HG03575 (cell line): ENCODE results near the gene GPC1.

Experiments used
- ATAC-seq: cut with Tn5 transposase; IDR thresholded peaks from one replicate; pipeline ENCODE4 v1.9.1; 2021; ENCODE audit not compliant: unreplicated experiment, insufficient number of reproducible peaks, low FRiP score; ENCODE audit errors: extremely low read depth

Gene GPC1

GRCh38 chr2:240461471-240462072, 26.1 kb downstream of the GPC1 start:
- ATAC-seq: no peak

DNA sequence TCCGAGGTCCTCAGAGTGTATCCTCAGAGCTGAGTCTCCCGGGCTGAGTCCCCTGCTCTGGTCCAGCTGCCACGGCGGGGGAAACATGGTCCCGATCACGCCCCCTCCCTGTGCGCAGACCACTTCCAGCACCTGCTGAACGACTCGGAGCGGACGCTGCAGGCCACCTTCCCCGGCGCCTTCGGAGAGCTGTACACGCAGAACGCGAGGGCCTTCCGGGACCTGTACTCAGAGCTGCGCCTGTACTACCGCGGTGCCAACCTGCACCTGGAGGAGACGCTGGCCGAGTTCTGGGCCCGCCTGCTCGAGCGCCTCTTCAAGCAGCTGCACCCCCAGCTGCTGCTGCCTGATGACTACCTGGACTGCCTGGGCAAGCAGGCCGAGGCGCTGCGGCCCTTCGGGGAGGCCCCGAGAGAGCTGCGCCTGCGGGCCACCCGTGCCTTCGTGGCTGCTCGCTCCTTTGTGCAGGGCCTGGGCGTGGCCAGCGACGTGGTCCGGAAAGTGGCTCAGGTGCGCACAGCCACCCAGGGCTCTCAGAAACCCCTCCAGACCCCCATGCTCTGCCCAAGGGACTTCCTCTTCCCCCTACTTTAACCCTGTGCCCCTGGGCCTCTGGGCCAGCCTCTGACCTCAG, 26.7 kb downstream of the GPC1 start:
- no peak for ATAC-seq

GRCh38 chr2:240462707-240463273, 27.3 kb downstream of the GPC1 start:
- no peak for ATAC-seq

- no peak for ATAC-seq
Measured at GRCh38 chr2:240463274-240463865, 27.9 kb downstream of the GPC1 start.

GRCh38 chr2:240463866-240464481, 28.5 kb downstream of the GPC1 start:
- ATAC-seq: no peak

DNA sequence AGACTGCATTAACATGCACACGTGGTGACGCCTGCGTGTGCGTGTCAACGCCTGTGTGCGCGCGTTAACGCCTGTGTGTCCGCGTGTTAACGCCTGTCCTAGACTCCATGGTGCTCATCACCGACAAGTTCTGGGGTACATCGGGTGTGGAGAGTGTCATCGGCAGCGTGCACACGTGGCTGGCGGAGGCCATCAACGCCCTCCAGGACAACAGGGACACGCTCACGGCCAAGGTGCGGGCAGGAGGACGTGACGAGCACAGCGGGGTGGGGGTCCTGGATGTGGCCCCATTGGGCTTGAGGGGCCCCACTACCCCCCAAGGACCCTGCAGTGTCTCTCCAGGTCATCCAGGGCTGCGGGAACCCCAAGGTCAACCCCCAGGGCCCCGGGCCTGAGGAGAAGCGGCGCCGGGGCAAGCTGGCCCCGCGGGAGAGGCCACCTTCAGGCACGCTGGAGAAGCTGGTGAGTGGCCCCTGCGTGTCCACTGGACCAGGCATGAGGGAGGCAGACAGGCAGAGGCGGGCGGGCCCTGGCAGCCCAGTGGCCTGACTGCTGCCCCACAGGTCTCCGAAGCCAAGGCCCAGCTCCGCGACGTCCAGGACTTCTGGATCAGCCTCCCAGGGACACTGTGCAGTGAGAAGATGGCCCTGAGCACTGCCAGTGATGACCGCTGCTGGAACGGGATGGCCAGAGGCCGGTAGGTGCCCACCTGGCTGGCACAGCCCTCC, 29.2 kb downstream of the GPC1 start:
- no peak for ATAC-seq

GRCh38 chr2:240465268-240465764, 29.9 kb downstream of the GPC1 start:
- ATAC-seq: no peak

DNA sequence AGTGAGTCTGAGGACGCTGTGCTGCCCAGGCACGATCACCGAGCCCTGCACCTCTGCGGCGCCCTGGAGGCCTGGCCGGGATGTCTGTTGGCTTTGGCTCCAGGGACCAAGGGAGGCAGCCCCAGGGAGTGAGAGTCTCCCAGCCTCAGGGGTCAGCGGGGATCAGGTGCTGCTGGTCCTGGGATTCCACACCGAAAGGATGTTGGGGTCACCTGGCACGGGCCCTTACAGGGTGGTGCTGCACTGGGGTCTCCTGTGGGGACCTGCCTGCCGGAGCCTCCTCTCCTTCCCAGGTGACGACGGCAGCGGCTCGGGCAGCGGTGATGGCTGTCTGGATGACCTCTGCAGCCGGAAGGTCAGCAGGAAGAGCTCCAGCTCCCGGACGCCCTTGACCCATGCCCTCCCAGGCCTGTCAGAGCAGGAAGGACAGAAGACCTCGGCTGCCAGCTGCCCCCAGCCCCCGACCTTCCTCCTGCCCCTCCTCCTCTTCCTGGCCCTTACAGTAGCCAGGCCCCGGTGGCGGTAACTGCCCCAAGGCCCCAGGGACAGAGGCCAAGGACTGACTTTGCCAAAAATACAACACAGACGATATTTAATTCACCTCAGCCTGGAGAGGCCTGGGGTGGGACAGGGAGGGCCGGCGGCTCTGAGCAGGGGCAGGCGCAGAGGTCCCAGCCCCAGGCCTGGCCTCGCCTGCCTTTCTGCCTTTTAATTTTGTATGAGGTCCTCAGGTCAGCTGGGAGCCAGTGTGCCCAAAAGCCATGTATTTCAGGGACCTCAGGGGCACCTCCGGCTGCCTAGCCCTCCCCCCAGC, 30.5 kb downstream of the GPC1 start:
- no peak for ATAC-seq

- ATAC-seq: no peak
Measured at GRCh38 chr2:240466579-240467148, 31.2 kb downstream of the GPC1 start.

GRCh38 chr2:240467149-240467642, 31.7 kb downstream of the GPC1 start:
- ATAC-seq: no peak

DNA sequence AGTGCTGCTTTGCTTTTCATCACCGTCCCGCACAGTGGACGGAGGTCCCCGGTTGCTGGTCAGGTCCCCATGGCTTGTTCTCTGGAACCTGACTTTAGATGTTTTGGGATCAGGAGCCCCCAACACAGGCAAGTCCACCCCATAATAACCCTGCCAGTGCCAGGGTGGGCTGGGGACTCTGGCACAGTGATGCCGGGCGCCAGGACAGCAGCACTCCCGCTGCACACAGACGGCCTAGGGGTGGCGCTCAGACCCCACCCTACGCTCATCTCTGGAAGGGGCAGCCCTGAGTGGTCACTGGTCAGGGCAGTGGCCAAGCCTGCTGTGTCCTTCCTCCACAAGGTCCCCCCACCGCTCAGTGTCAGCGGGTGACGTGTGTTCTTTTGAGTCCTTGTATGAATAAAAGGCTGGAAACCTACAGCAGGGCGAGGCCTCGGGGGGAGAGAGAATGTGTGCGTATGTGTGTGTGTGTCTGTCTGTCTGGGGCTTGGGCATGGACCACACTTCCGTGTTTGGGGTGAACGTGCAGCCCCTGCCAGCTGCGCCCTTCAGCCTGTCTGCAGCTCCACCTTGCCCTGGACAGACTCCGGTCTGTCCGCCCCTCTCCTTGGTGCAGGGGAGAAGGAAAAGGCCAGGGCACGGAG, 32.3 kb downstream of the GPC1 start:
- ATAC-seq: no peak

DNA sequence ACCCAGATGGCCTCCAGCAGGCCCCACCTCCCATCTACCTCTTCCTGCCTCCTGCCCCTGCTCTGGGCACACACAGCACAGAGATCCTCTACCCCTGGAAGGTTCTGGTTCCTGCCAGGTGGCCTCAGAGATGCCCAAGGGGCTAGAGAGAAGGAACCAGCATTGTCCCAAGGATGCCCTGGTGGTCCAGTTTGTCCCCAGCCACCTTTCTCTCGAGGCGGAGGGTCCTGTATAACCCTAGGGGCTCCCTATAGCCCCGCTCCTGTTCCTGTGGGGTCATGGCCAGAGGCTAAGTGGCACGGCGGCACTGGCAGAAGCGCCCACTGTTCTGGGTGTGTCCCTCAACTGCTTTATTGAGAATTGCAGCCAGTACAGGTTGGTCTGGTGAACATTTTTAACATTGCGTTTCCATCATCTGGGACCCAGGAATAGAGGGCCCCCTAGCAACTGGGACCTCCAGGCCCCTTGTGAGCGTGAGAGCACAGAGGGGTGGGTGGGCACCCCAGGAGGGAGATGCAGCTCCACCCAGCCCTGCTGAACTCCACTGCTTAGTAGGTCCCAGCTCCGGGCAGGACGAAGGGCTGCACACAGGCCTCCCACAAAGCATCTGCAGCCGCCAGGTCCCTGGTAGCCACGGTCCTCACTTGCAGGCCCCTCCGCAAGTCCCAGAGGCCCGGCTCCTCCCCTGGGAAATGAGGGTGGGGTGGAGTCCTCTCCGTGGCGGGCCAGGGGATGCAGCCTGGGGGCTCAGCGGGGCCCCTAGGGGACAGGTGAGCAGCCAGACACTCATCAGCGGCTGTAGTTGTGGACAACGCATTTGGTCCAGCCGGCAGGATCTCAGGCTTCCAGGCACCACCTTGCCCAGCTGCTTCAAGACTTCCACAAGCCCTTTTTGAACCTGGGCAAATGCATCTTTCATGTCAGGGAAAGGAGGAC, 33.1 kb downstream of the GPC1 start:
- ATAC-seq: no peak

GRCh38 chr2:240469239-240469636, 33.8 kb downstream of the GPC1 start:
- no peak for ATAC-seq

GRCh38 chr2:240469740-240470139, 34.3 kb downstream of the GPC1 start:
- ATAC-seq: no peak

DNA sequence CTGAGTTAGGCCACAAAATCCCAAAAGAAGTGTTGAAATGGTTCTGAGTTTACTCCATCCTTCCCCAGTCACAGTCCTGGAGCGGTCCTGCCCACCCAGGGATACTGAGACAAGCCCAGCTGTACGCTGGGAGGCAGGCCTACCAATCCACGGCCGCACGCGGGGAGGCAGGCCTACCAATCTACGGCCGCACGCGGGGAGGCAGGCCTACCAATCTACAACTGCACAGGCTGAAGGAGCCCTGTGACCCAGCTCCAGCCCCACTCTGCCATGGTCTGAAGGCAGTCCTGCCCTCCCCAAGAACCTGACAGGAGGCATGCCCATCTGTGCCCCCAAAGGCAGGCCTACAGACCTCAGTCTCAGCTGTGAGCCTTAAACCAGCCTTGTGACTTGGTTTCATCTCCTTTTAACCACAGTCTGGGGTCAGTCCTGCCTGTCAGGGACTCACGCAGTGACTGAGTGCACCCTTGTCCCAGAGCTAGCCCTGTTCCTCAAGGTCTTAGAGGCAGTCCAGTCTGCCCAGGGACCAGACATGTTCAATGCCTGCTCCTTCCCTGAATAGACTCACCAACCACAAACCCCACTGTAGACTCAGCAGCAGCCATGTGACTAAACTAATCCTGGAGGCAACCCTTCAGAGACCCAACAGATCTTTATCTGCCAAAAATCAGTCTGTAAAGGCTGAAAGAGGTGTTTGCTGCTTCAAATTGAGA, 36.8 kb downstream of the GPC1 start:
- no peak for ATAC-seq

DNA sequence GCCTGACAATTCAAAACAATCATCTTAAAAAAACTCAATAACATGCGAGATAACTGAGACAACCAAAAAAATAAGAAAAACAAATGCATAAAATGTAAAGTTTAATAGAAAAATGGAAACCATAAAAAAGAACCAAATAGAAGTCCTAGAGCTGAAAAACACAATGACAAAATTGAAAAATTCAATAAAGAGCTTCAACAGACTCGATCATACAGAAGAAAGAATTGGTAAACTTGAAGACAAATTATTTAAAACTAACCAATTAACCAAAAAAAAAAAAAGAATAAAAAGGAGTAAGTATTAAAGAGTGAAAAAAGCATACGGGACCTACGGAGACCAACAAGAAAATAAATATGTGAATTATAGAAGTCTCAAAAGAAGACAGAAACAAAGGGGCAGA, 37.7 kb downstream of the GPC1 start:
- no peak for ATAC-seq
